PC-3 (cell line): Measurements from ENCODE around the gene NAIF1. TPM values are rescaled to one million over a fixed set of nuclear protein-coding genes. Genes with fewer than 3 reads are reported as not detected.

ENCODE experiments used
- ATAC-seq: fragments of 200-7000 bp; cut with Tn5 transposase; 2 replicates; pipeline ENCODE4 v1.9.1; 2020; ENCODE audit warnings: mild to moderate bottlenecking, moderate library complexity
- BruUV-seq: library from RNA; stranded (reverse); fragments of 400-500 nt; replicated peaks from 2 replicates; lab custom pipeline; 2021; lab: Mats Ljungman, UMichigan
- CTCF ChIA-PET: fragments of 300-600 bp; sonication (Branson Sonifier 250); formaldehyde crosslinking; loops from one replicate; lab custom pipeline; 2022; ENCODE audit warnings: antibody characterized with exemption; lab: Charles Lee
- POLR2A ChIA-PET: fragments of 300-600 bp; sonication (Branson Sonifier 250); formaldehyde crosslinking; loops from one replicate; lab custom pipeline; 2022; ENCODE audit warnings: antibody characterized with exemption; ENCODE audit not compliant: unreplicated experiment; lab: Charles Lee
- DNase-seq: peaks from one replicate; pipeline ENCODE4 v3.0.0-alpha.2; 2015
- H2AFZ ChIP-seq: fragments of 300-600 bp; sonication (generic); 2 replicates; pipeline ENCODE4 v1.6.0; 2016; ENCODE audit warnings: antibody characterized with exemption, low read length
- H3F3A ChIP-seq: fragments of 300-600 bp; sonication (generic); one replicate; pipeline ENCODE4 v1.6.0; 2017; ENCODE audit warnings: antibody characterized with exemption, low read length, control low read depth, mild to moderate bottlenecking; ENCODE audit not compliant: unreplicated experiment
- H3K27ac ChIP-seq: fragments of 300-600 bp; sonication (generic); 2 replicates; pipeline ENCODE4 v1.5.1; 2016; ENCODE audit warnings: mild to moderate bottlenecking, low read length
- H3K27me3 ChIP-seq: fragments of 300-600 bp; sonication (generic); 2 replicates; pipeline ENCODE4 v1.6.1; 2016; ENCODE audit warnings: low read length, mixed read lengths
- H3K36me3 ChIP-seq: fragments of 300-600 bp; sonication (generic); 2 replicates; pipeline ENCODE4 v1.6.1; 2016; ENCODE audit warnings: low read depth, mixed run types, low read length, mixed read lengths
- H3K4me1 ChIP-seq: fragments of 300-600 bp; sonication (generic); 2 replicates; pipeline ENCODE4 v1.5.1; 2016; ENCODE audit warnings: low read length; ENCODE audit not compliant: insufficient read depth
- H3K4me2 ChIP-seq: fragments of 300-600 bp; sonication (generic); 2 replicates; pipeline ENCODE4 v1.6.0; 2016; ENCODE audit warnings: low read length
- H3K4me3 ChIP-seq: fragments of 300-600 bp; sonication (generic); 2 replicates; pipeline ENCODE4 v1.5.1; 2016; ENCODE audit warnings: mild to moderate bottlenecking, low read length, mixed read lengths
- H3K79me2 ChIP-seq: fragments of 300-600 bp; sonication (generic); 2 replicates; pipeline ENCODE4 v1.6.1; 2017; ENCODE audit warnings: low read length, mixed read lengths
- H3K9ac ChIP-seq: fragments of 300-600 bp; sonication (generic); 2 replicates; pipeline ENCODE4 v1.6.0; 2016; ENCODE audit warnings: mild to moderate bottlenecking, low read length
- H3K9me2 ChIP-seq: fragments of 300-600 bp; sonication (generic); replicated peaks from 2 replicates; pipeline ENCODE4 v1.6.1; 2016; ENCODE audit warnings: mixed run types, low read length, mixed read lengths
- H3K9me3 ChIP-seq: fragments of 300-600 bp; sonication (generic); 2 replicates; pipeline ENCODE4 v1.6.1; 2016; ENCODE audit warnings: low read length, mixed read lengths
- H4K20me1 ChIP-seq: fragments of 300-600 bp; sonication (generic); 2 replicates; pipeline ENCODE4 v1.6.1; 2016; ENCODE audit warnings: low read length, mixed read lengths
- EZH2 ChIP-seq: fragments of 300-600 bp; sonication (generic); IDR thresholded peaks from one replicate; pipeline ENCODE4 v1.6.1; 2017; ENCODE audit warnings: antibody characterized with exemption, mild to moderate bottlenecking, low read length; ENCODE audit not compliant: unreplicated experiment
- EZH2phosphoT487 ChIP-seq: fragments of 300-600 bp; sonication (generic); IDR thresholded peaks from 2 replicates; pipeline ENCODE4 v1.6.1; 2018; ENCODE audit warnings: mild to moderate bottlenecking, antibody characterized with exemption, low read length, borderline replicate concordance
- intact Hi-C: fragments of 100-400 bp; cut with micrococcal nuclease; formaldehyde crosslinking; loops from 2 replicates; pipeline ENCODE4 v1.9.0; 2023
- total RNA-seq: library from RNA; depleted of rRNA; stranded (reverse); fragments of >200 nt; gene quantifications from 2 replicates; pipeline ENCODE4 v1.2.3, GENCODE V29; 2014
- TF ChIP-seq, protein P1 (sequence below): fragments of 300-600 bp; sonication (generic); conservative IDR thresholded peaks from 2 replicates; pipeline ENCODE4 v1.5.1; 2017; ENCODE audit warnings: antibody characterized with exemption, low read depth, mild to moderate bottlenecking, low read length

NAIF1 gene
- total RNA-seq, 1 experiment from 2014 or later = 8.4 TPM

DNA sequence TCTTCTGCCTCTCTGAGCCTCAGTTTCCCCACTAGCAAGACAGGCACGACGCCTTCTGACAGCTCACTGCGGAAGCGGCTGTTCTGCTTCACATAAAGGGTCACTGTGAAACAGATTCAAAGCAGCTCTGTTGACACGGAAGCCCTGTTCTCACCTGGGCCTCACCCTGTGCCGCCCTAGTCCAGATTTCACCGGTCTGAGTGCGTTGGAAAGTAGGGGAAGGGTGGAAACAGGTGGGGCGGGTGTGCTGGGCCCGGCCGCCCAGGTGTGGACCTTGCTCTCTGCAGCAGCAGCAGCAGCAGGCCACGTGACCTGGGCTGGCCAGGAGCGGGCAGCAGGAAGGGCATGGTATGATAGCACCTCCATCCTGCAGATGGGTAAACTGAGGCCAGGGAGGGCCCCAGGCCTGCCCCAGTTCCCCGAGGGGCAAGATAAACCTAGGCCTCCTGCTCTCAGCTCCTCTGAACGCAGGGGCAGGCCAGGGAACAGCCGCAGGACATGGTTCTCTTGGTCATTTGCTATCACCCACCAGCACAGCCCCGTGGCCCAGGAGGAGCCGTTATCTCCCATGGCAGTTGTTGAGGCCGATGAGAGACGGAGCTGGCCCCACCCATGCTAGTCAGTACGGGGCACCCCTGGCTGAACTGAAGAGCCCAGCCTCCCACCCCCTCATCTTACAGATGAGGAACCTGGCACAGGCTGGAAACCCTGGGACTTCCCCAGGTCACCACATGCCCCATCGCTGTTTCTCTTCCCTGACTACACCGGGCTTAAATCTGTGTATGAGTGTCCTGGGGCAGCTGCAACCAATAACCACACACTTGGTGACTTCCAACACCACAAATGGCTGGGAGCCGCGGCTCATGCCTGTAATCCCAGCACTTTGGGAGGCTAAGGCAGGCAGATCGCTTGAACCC lies 48.3 kb upstream of the NAIF1 start:
- H3K79me2 ChIP-seq = no peaks in the 10 kb centered on the region
- DNase-seq (no peak), ATAC-seq (no peak)
- TF ChIP-seq, protein P1, sequence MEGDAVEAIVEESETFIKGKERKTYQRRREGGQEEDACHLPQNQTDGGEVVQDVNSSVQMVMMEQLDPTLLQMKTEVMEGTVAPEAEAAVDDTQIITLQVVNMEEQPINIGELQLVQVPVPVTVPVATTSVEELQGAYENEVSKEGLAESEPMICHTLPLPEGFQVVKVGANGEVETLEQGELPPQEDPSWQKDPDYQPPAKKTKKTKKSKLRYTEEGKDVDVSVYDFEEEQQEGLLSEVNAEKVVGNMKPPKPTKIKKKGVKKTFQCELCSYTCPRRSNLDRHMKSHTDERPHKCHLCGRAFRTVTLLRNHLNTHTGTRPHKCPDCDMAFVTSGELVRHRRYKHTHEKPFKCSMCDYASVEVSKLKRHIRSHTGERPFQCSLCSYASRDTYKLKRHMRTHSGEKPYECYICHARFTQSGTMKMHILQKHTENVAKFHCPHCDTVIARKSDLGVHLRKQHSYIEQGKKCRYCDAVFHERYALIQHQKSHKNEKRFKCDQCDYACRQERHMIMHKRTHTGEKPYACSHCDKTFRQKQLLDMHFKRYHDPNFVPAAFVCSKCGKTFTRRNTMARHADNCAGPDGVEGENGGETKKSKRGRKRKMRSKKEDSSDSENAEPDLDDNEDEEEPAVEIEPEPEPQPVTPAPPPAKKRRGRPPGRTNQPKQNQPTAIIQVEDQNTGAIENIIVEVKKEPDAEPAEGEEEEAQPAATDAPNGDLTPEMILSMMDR = no peak
- no peak for TF ChIP-seq EZH2phosphoT487
- no peak for TF ChIP-seq EZH2
- no peaks in the 10 kb centered on the region for H3F3A ChIP-seq
- H3K9ac ChIP-seq = no peak overlapping the region
- H3K4me3 ChIP-seq = no peak overlapping the region
- H3K4me2 ChIP-seq = no peak overlapping the region
- POLR2A ChIA-PET = interaction anchor here (0.6 to 0.7 kb wide), 2 partner anchors 160 to 330 kb away, joined by 3 to 5 read pairs; no protein-coding TSS in a partner anchor
- BruUV-seq = no TSS peak
- H3K9me2 ChIP-seq = no peaks in the 10 kb centered on the region
- no peak overlapping the region for H3K27ac ChIP-seq
- H4K20me1 ChIP-seq = no peaks in the 10 kb centered on the region
- no peaks in the 10 kb centered on the region for H3K27me3 ChIP-seq
- peaks cover 6% of the 10 kb centered on the region for H3K4me1 ChIP-seq
- peaks cover 3% of the 10 kb centered on the region; the same call in 1 of the 2 replicates for H3K36me3 ChIP-seq
- CTCF ChIA-PET = interaction anchor here (0.6 kb wide), 1 partner anchor 35 kb away, joined by 3 read pairs; no protein-coding TSS in a partner anchor
- no peaks in the 10 kb centered on the region for H3K9me3 ChIP-seq
- H2AFZ ChIP-seq = no peak overlapping the region
- intact Hi-C loops = no loop called here

DNA sequence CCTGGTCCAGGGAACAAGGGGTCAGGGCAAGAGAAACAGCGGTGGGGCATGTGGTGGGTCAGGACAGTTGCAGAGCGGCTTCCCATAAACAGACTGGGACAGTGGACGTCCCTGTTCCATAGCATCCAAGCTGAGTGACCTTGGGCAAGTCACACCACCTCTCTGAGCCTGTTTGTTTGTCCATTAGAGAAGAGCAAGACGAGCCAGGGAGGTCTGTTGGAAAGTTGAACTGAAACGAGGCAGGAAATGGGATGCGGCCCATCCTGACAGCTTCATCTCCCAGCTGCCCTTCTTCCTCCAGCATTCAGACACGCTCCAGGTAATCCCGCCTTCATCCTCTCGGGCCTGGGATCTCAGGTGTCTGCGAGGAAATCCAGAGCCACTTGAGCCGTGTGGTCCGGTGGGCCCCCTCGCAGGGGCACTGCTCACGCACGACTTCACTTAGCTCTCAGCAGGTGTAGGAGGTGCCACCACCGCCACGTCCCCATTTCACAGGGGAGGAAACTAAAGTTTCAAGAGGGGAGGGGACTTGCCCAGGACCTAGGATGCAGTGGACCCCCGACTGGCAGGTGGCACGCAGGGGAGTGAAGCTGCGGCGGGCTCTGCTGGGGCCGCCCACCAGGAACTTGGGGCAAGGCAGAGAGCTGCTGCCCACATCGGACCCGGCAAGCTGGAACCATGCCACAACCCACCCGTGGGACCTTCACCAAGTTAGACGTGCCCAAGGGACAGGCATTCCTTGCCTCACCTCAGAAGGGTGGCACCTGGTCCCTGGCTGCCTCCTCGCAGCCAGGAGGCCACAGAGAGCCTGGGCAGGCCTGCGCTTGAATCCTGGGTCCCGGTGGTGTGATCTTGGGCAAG lies 47.4 kb upstream of the NAIF1 start:
- peaks cover 6% of the 10 kb centered on the region for H3K4me1 ChIP-seq
- H3K9ac ChIP-seq = no peak overlapping the region
- ChIA-PET POLR2A (interaction anchor here (0.7 kb wide), 1 partner anchor 329 kb away, joined by 5 read pairs; no protein-coding TSS in a partner anchor), CTCF (no interaction called here)
- DNase-seq = no peak
- H3K4me3 ChIP-seq = no peak overlapping the region
- no peak overlapping the region for H3K27ac ChIP-seq
- H3K27me3 ChIP-seq = no peaks in the 10 kb centered on the region
- intact Hi-C loops = no loop called here
- peaks cover 3% of the 10 kb centered on the region; the same call in 1 of the 2 replicates for H3K36me3 ChIP-seq
- no peak for ATAC-seq
- no peaks in the 10 kb centered on the region for H3K79me2 ChIP-seq
- H2AFZ ChIP-seq = no peak overlapping the region
- H4K20me1 ChIP-seq = no peaks in the 10 kb centered on the region
- no peak for TF ChIP-seq EZH2phosphoT487
- no peak for TF ChIP-seq EZH2
- TF ChIP-seq, protein P1 = no peak
- no TSS peak for BruUV-seq
- no peaks in the 10 kb centered on the region for H3F3A ChIP-seq
- H3K9me3 ChIP-seq = no peaks in the 10 kb centered on the region
- H3K9me2 ChIP-seq = no peaks in the 10 kb centered on the region
- no peak overlapping the region for H3K4me2 ChIP-seq
